Osteocyte (in vitro differentiated cells): ENCODE results near the gene ADCK2. TPM values are rescaled to one million over a fixed set of nuclear protein-coding genes. Genes with fewer than 3 reads are reported as not detected.

Experiments used
- DNase-seq: peaks from one replicate; pipeline ENCODE4 v3.0.0; 2021; ENCODE audit warnings: mixed read lengths; ENCODE audit not compliant: unreplicated experiment; ENCODE audit errors: extremely low spot score
- H3K27ac Mint-ChIP-seq: one replicate; pipeline ENCODE4 v1.8.0; 2021; ENCODE audit warnings: mild to moderate bottlenecking, mixed read lengths; ENCODE audit not compliant: unreplicated experiment
- H3K27me3 Mint-ChIP-seq: one replicate; pipeline ENCODE4 v1.8.0; 2021; ENCODE audit warnings: mixed read lengths; ENCODE audit not compliant: unreplicated experiment
- H3K36me3 Mint-ChIP-seq: one replicate; pipeline ENCODE4 v1.8.0; 2021; ENCODE audit warnings: mixed read lengths; ENCODE audit not compliant: unreplicated experiment
- H3K4me1 Mint-ChIP-seq: one replicate; pipeline ENCODE4 v1.8.0; 2021; ENCODE audit warnings: mixed read lengths; ENCODE audit not compliant: unreplicated experiment
- H3K4me3 Mint-ChIP-seq: one replicate; pipeline ENCODE4 v1.8.0; 2021; ENCODE audit warnings: mild to moderate bottlenecking, moderate library complexity, mixed read lengths; ENCODE audit not compliant: unreplicated experiment
- H3K9me3 Mint-ChIP-seq: one replicate; pipeline ENCODE4 v1.8.0; 2021; ENCODE audit warnings: mixed read lengths; ENCODE audit not compliant: unreplicated experiment
- CTCF ChIP-seq: fragments of 200-600 bp; sonication (generic); IDR thresholded peaks from 2 replicates; pipeline ENCODE4 v1.5.0; 2021; ENCODE audit warnings: antibody characterized with exemption, mild to moderate bottlenecking, moderate library complexity
- total RNA-seq: library from RNA; stranded (reverse); gene quantifications from 2 replicates; pipeline ENCODE4 v1.2.1, GENCODE V29; 2021

ADCK2 gene
- total RNA-seq, 1 donor from 2014 or later: 25.7 TPM

- TF ChIP-seq CTCF: no peak
- no peak overlapping the region for H3K4me3 Mint-ChIP-seq
Measured at GRCh38 chr7:140684066-140684950, 11.6 kb downstream of the ADCK2 start.

GRCh38 chr7:140685407-140686087, 12.8 kb downstream of the ADCK2 start:
- no peak for TF ChIP-seq CTCF
- Mint-ChIP-seq H3K27ac (no peak overlapping the region), H3K27me3 (no peaks in the 10 kb centered on the region), H3K4me3 (no peak overlapping the region), H3K9me3 (no peaks in the 10 kb centered on the region), H3K36me3 (peaks cover 25% of the 10 kb centered on the region), H3K4me1 (peaks cover 5% of the 10 kb centered on the region)
- DNase-seq: peak; percentile 57

More at GRCh38 chr7:140684066-140684950, 11.6 kb downstream of the ADCK2 start:
- peaks cover 5% of the 10 kb centered on the region for H3K4me1 Mint-ChIP-seq
- no peak overlapping the region for H3K27ac Mint-ChIP-seq
- peaks cover 26% of the 10 kb centered on the region for H3K36me3 Mint-ChIP-seq
- no peaks in the 10 kb centered on the region for H3K9me3 Mint-ChIP-seq
- no peaks in the 10 kb centered on the region for H3K27me3 Mint-ChIP-seq
- DNase-seq: peak; percentile 81

GRCh38 chr7:140686921-140687320, 14.2 kb downstream of the ADCK2 start:
- no peak for TF ChIP-seq CTCF
- Mint-ChIP-seq H3K27me3 (no peaks in the 10 kb centered on the region), H3K27ac (no peak overlapping the region), H3K9me3 (no peaks in the 10 kb centered on the region), H3K36me3 (peaks cover 26% of the 10 kb centered on the region), H3K4me3 (no peak overlapping the region), H3K4me1 (peaks cover 5% of the 10 kb centered on the region)
- DNase-seq: peak; percentile 63

- H3K4me3 Mint-ChIP-seq: no peak overlapping the region
- peak; percentile 57 for DNase-seq
Measured at GRCh38 chr7:140688341-140688740, 15.6 kb downstream of the ADCK2 start.

More at GRCh38 chr7:140688341-140688740, 15.6 kb downstream of the ADCK2 start:
- Mint-ChIP-seq H3K36me3 (peaks cover 29% of the 10 kb centered on the region), H3K4me1 (peaks cover 5% of the 10 kb centered on the region), H3K27me3 (no peaks in the 10 kb centered on the region), H3K9me3 (no peaks in the 10 kb centered on the region), H3K27ac (no peak overlapping the region)
- TF ChIP-seq CTCF: no peak
